ENCODE measurements around the gene NUBPL.

The NUBPL gene

DNA sequence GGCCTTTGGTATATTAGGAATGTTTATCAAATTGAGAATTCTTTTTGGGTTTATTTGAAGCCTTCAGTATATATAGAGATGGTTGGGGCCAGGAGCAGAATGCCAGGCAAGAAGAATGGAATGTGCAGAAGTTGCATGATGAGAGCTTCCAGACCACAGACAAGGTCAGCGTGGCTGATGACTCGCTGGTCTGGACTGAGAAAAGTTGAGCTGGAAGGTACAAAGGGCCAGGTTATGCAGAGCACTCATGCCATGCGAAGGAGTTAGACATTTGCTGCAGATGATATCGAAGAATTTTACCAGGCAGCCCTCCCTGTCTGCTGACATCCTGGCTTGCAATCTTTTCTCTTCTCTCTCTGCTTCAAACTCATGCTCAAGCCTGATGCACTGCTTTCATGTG, 319.7 kb downstream of the NUBPL start:
- TF ChIP-seq, protein P1, sequence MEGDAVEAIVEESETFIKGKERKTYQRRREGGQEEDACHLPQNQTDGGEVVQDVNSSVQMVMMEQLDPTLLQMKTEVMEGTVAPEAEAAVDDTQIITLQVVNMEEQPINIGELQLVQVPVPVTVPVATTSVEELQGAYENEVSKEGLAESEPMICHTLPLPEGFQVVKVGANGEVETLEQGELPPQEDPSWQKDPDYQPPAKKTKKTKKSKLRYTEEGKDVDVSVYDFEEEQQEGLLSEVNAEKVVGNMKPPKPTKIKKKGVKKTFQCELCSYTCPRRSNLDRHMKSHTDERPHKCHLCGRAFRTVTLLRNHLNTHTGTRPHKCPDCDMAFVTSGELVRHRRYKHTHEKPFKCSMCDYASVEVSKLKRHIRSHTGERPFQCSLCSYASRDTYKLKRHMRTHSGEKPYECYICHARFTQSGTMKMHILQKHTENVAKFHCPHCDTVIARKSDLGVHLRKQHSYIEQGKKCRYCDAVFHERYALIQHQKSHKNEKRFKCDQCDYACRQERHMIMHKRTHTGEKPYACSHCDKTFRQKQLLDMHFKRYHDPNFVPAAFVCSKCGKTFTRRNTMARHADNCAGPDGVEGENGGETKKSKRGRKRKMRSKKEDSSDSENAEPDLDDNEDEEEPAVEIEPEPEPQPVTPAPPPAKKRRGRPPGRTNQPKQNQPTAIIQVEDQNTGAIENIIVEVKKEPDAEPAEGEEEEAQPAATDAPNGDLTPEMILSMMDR (IDR thresholded peaks at IDR 0.05), result no peak
- H3K4me3 ChIP-seq (ENCODE audit: low read depth in 1 of 2, low read length in 1 of 2), result no peak overlapping the region
- H3K36me3 ChIP-seq, result no peaks in the 10 kb centered on the region
- H3K27me3 ChIP-seq, result no peaks in the 10 kb centered on the region
- no peaks in the 10 kb centered on the region for H3K4me1 ChIP-seq (ENCODE audit: control insufficient read depth in 1 of 2, insufficient read depth in 1 of 2, low read depth in 1 of 2, low read length in 1 of 2)
- H3K9me3 ChIP-seq, result no peaks in the 10 kb centered on the region
- H3K27ac ChIP-seq, result no peak overlapping the region

DNA sequence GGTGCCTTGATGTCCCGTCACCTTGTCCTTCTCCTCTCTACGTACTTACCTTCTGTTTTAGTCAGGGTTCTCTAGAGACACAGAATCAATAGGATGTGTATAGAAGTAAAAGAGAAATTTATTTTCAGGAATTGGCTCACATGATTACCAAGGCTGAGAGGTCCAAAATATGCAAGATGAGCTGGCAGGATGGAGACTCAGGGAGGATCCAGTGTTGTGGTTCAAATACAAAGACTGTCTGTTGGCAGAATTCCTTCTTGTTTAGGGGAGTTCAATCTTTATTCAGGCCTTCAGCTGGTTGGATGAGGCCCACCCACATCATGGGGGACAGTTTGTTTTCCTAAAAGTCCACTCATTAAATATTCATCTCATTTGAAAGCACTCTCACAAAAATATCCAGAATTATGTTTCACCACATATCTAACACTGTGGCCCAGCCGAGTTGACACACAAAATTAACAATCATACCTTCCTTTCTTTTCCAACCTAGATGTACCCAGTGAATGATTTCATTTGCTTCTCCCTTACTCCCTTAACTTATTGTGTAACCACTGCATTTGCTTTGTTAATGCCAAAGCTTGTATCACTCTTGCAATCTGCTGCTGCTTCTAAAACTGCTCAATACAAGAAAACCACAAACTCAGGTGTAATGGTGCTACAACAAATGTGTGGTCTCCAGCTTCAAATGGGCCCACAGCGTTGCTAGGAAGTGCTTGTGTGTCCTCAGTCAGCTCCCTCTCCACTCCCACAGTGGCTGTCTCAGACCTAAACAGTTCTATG, 320.5 kb downstream of the NUBPL start:
- H3K36me3 ChIP-seq, result no peaks in the 10 kb centered on the region
- no peaks in the 10 kb centered on the region for H3K9me3 ChIP-seq
- TF ChIP-seq, protein P1 (IDR thresholded peaks at IDR 0.05), result no peak
- H3K4me3 ChIP-seq (ENCODE audit: low read depth in 1 of 2, low read length in 1 of 2), result no peak overlapping the region
- H3K4me1 ChIP-seq (ENCODE audit: control insufficient read depth in 1 of 2, insufficient read depth in 1 of 2, low read depth in 1 of 2, low read length in 1 of 2), result no peaks in the 10 kb centered on the region
- H3K27ac ChIP-seq, result no peak overlapping the region
- no peaks in the 10 kb centered on the region for H3K27me3 ChIP-seq

DNA sequence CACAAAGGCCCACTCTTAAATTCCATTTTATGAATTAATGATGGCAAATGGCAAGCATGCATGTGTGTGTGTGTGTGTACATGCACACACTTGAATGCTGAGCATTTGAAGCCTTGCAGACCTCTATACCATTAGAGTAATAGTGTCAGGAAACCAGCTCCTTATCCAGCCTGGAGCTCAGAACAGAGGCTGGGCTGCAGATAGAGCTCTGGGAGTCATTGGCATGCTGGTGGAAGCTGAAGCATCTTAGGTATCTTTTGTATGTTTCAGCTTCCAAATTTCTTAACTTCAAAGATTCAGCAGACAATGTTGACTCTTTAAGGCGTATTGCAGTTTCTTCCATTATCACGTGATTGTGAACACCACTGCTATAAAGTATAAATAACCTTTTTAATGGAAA, 323.0 kb downstream of the NUBPL start:
- H3K27ac ChIP-seq, result no peak overlapping the region
- no peaks in the 10 kb centered on the region for H3K36me3 ChIP-seq
- H3K4me3 ChIP-seq (ENCODE audit: low read depth in 1 of 2, low read length in 1 of 2), result no peak overlapping the region
- no peaks in the 10 kb centered on the region for H3K9me3 ChIP-seq
- no peaks in the 10 kb centered on the region for H3K27me3 ChIP-seq
- no peaks in the 10 kb centered on the region for H3K4me1 ChIP-seq (ENCODE audit: control insufficient read depth in 1 of 2, insufficient read depth in 1 of 2, low read depth in 1 of 2, low read length in 1 of 2)
- TF ChIP-seq, protein P1 (IDR thresholded peaks at IDR 0.05), result no peak

DNA sequence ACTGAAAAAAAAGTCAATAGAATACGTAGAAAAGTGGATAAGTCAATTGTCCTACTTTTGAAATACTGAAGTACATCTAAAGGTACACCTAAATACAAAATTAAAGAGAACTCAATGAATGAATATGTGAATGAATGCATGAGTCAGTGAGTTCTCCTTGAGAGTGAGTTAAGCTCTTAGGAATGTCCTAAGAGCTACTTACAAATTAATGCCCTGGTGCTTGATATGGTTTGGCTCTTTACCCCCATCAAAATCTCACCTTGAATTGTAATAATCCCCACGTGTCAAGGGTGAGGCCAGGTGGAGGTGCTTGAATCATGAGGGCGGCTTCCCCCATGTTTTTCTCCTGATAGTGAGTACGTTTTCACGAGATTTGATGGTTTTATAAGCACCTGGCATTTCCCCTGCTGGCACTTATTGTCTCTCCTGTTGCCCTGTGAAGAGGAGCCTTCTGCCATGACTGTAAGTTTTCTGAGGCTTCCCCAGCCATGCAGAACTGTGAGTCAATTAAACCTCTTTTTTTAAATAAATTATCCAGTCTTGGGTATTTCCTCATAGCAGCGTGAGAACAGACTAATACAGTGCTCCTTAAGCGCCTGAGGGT, 323.7 kb downstream of the NUBPL start:
- H3K27ac ChIP-seq, result no peak overlapping the region
- H3K36me3 ChIP-seq, result no peaks in the 10 kb centered on the region
- no peaks in the 10 kb centered on the region for H3K4me1 ChIP-seq (ENCODE audit: control insufficient read depth in 1 of 2, insufficient read depth in 1 of 2, low read depth in 1 of 2, low read length in 1 of 2)
- no peaks in the 10 kb centered on the region for H3K9me3 ChIP-seq
- TF ChIP-seq, protein P1 (IDR thresholded peaks at IDR 0.05), result no peak
- no peak overlapping the region for H3K4me3 ChIP-seq (ENCODE audit: low read depth in 1 of 2, low read length in 1 of 2)
- H3K27me3 ChIP-seq, result no peaks in the 10 kb centered on the region

DNA sequence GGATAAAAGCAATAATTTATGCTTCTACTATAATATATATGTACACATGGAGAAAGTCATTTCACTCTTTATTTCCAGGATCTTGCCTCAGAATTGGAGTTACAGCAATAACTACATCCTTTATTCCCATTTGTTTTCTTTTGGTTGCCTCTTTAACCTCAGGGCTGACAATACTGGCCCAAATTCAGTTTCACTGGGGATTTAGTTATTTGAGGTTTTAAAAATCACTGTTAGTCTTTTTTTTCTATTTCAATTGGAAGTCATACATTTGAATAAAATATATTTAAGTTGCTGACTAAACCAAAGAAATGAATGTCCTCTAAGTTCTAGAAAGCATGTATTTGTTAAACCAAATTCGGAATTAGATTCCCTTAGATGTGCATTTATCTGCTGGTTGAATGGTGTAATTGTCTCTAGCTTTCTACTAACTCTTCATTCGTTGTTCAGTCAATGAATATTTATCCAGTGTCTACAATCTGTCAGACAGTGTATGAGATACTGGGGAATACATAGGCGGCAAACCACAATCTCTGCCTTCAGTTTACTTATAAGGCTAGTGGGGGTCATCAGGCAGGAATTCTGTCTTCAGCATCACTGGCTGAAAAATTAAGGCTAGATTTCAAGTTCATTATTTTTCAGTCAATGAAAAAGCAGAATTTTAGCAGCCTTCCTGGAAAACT, 325.1 kb downstream of the NUBPL start:
- Histone ChIP-seq H3K9me3 (no peaks in the 10 kb centered on the region), H3K4me1 (ENCODE audit: control insufficient read depth in 1 of 2, insufficient read depth in 1 of 2, low read depth in 1 of 2, low read length in 1 of 2) (no peaks in the 10 kb centered on the region), H3K27me3 (no peaks in the 10 kb centered on the region), H3K36me3 (no peaks in the 10 kb centered on the region), H3K4me3 (ENCODE audit: low read depth in 1 of 2, low read length in 1 of 2) (no peak overlapping the region), H3K27ac (no peak overlapping the region)
- TF ChIP-seq, protein P1 (IDR thresholded peaks at IDR 0.05), result no peak

Measured in neutrophil (primary cell).